CD4-positive, alpha-beta T cell (primary cell): ENCODE measurements around the gene HMCES. TPM values are rescaled to one million over a fixed set of nuclear protein-coding genes. Genes with fewer than 3 reads are reported as not detected.

Experiments
- ATAC-seq: fragments of 200-7000 bp; cut with Tn5 transposase; one replicate; pipeline ENCODE4 v1.10.0; 2022; ENCODE audit warnings: mild to moderate bottlenecking; ENCODE audit not compliant: poor library complexity
- CTCF ChIA-PET: fragments of 350-600 bp; sonication (Branson Sonifier 250); formaldehyde crosslinking; loops from one replicate; lab custom pipeline; 2021; ENCODE audit warnings: antibody characterized with exemption, inconsistent platforms; lab: Charles Lee
- POLR2A ChIA-PET: fragments of 350-600 bp; sonication (Branson Sonifier 250); formaldehyde crosslinking; loops from one replicate; lab custom pipeline; 2021; ENCODE audit warnings: antibody characterized with exemption, inconsistent platforms; lab: Charles Lee
- DNase-seq, 14 experiments: peaks; one replicate each; pipeline ENCODE4 v3.0.0-alpha.2; 2013 to 2020; ENCODE audit warnings: mixed read lengths in 2 of 14
- H3K27ac ChIP-seq, 2 donors: one replicate each; pipeline versions ENCODE4 v1.5.1 to v1.7.0; 2013; ENCODE audit warnings: low read length in 2 of 2, low read depth in 1 of 2, mild to moderate bottlenecking in 1 of 2
- H3K27me3 ChIP-seq, 2 experiments: 1 replicate in 1 of 2; 2 replicates in 1 of 2; pipeline versions ENCODE4 v1.6.1 to v1.7.0; 2013; ENCODE audit warnings: low read length in 2 of 2, control low read depth in 1 of 2, mild to moderate bottlenecking in 1 of 2, moderate library complexity in 1 of 2; ENCODE audit not compliant: insufficient read depth in 2 of 2, control insufficient read depth in 1 of 2
- H3K36me3 ChIP-seq: one replicate; pipeline ENCODE4 v1.6.1; 2013; ENCODE audit warnings: low read length, control low read depth; ENCODE audit not compliant: insufficient read depth
- H3K4me1 ChIP-seq: one replicate; pipeline ENCODE4 v1.6.1; 2013; ENCODE audit warnings: low read length, control low read depth; ENCODE audit not compliant: insufficient read depth
- H3K4me3 ChIP-seq: one replicate; pipeline ENCODE4 v1.5.1; 2013; ENCODE audit warnings: mild to moderate bottlenecking, low read length, moderate library complexity
- H3K9me3 ChIP-seq, 2 experiments: 1 replicate in 1 of 2; 2 replicates in 1 of 2; pipeline versions ENCODE4 v1.6.1 to v1.7.0; 2013; ENCODE audit warnings: low read length in 2 of 2, mild to moderate bottlenecking in 2 of 2, control low read depth in 1 of 2, moderate library complexity in 1 of 2; ENCODE audit not compliant: control insufficient read depth in 1 of 2, insufficient read depth in 1 of 2
- H3K27ac Mint-ChIP-seq: one replicate; pipeline ENCODE4 v1.8.0; 2020; ENCODE audit warnings: mixed read lengths
- H3K27me3 Mint-ChIP-seq: one replicate; pipeline ENCODE4 v1.8.0; 2021; ENCODE audit warnings: mixed read lengths
- H3K36me3 Mint-ChIP-seq: one replicate; pipeline ENCODE4 v1.8.0; 2021; ENCODE audit warnings: low read depth, mixed read lengths
- H3K4me1 Mint-ChIP-seq: one replicate; pipeline ENCODE4 v1.8.0; 2021; ENCODE audit warnings: low read depth, mixed read lengths
- H3K4me3 Mint-ChIP-seq: one replicate; pipeline ENCODE4 v1.8.0; 2020; ENCODE audit warnings: mild to moderate bottlenecking, mixed read lengths
- H3K9me3 Mint-ChIP-seq: one replicate; pipeline ENCODE4 v1.8.0; 2020; ENCODE audit warnings: mixed read lengths
- CTCF ChIP-seq: fragments of 200-600 bp; IDR thresholded peaks from one replicate; pipeline ENCODE4 v1.8.0; 2022; ENCODE audit warnings: antibody characterized with exemption, mild to moderate bottlenecking
- intact Hi-C, 2 experiments: fragments of 100-400 bp; cut with DNase I in 1 of 2; cut with micrococcal nuclease in 1 of 2; formaldehyde crosslinking; loops; one replicate each; pipeline versions ENCODE4 v1.15.1 to v1.9.0; 2023 to 2025; cut with DNase I, micrococcal nuclease
- total RNA-seq, 174 experiments: library from RNA in 2 of 174; stranded (reverse) in 2 of 174; gene quantifications; one replicate each; pipeline ENCODE4 v1.2.3 and lab custom pipeline; 2021 to 2026

The HMCES gene
- total RNA-seq, 2 experiments from 2014 or later: 63.5 to 64.0 TPM

GRCh38 chr3:129345281-129345680 is 66.6 kb downstream of the HMCES start:
- ChIA-PET CTCF (no interaction called here), POLR2A (no interaction called here)
- Histone ChIP-seq H3K36me3 (no peaks in the 10 kb centered on the region), H3K27me3 (peaks cover 8 to 17% of the 10 kb centered on the region in 2 experiments), H3K27ac (no peak overlapping the region), H3K9me3 (peaks cover 0 to 6% of the 10 kb centered on the region in 2 experiments), H3K4me3 (no peak overlapping the region), H3K4me1 (peaks cover 9% of the 10 kb centered on the region)
- no peaks in the 10 kb centered on the region for H3K36me3 Mint-ChIP-seq
- peaks cover 34% of the 10 kb centered on the region for H3K27me3 Mint-ChIP-seq
- no peaks in the 10 kb centered on the region for H3K9me3 Mint-ChIP-seq
- H3K27ac Mint-ChIP-seq: no peak overlapping the region
- H3K4me1 Mint-ChIP-seq: peaks cover 6% of the 10 kb centered on the region
- no peak overlapping the region for H3K4me3 Mint-ChIP-seq
- DNase-seq (no peak), ATAC-seq (no peak)
- intact Hi-C loops: no loop called here
- no peak for TF ChIP-seq CTCF

DNA sequence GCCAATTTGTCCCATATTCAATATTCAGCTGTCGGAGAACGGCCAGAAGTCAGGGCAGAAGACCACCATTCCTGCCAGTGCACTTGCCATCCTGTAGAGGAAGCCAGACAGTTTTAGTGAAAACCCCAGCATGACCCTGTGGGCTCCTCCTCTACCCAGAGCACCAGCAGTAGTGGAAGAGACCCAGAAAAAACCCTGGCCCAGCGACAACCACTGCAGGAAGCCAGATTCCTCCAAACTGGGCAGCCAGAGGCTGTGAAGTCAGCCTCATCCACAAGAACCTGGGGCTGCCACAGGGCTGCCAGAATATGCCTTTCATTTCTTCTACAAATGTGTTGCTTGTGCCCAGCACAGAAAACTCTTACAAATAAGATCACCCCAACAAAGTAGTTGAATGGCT is 67.3 kb downstream of the HMCES start:
- CTCF ChIA-PET: no interaction called here
- H3K27ac Mint-ChIP-seq: no peak overlapping the region
- DNase-seq: no peak

GRCh38 chr3:129346695-129347457 is 68.2 kb downstream of the HMCES start:
- intact Hi-C loops: no loop called here
- no peak for TF ChIP-seq CTCF
- Mint-ChIP-seq H3K27me3 (peaks cover 34% of the 10 kb centered on the region), H3K4me3 (no peak overlapping the region), H3K27ac (no peak overlapping the region), H3K36me3 (no peaks in the 10 kb centered on the region), H3K9me3 (no peaks in the 10 kb centered on the region), H3K4me1 (peaks cover 6% of the 10 kb centered on the region)
- CTCF ChIA-PET: no interaction called here
- Histone ChIP-seq H3K27ac (no peak overlapping the region), H3K36me3 (no peaks in the 10 kb centered on the region), H3K4me3 (no peak overlapping the region), H3K4me1 (peaks cover 9% of the 10 kb centered on the region), H3K27me3 (peaks cover 8 to 17% of the 10 kb centered on the region in 2 experiments), H3K9me3 (peaks cover 0 to 5% of the 10 kb centered on the region in 2 experiments)
- POLR2A ChIA-PET: no interaction called here
- DNase-seq: no peak
- no peak for ATAC-seq

More for the DNA sequence above, 67.3 kb downstream of the HMCES start:
- peaks cover 8 to 17% of the 10 kb centered on the region in 2 experiments for H3K27me3 ChIP-seq
- intact Hi-C loops: no loop called here
- POLR2A ChIA-PET: no interaction called here
- H3K4me1 ChIP-seq: peaks cover 9% of the 10 kb centered on the region
- H3K36me3 Mint-ChIP-seq: no peaks in the 10 kb centered on the region
- H3K9me3 ChIP-seq: peaks cover 0 to 5% of the 10 kb centered on the region in 2 experiments
- peaks cover 6% of the 10 kb centered on the region for H3K4me1 Mint-ChIP-seq
- no peak overlapping the region for H3K4me3 Mint-ChIP-seq
- TF ChIP-seq CTCF: no peak
- no peak overlapping the region for H3K4me3 ChIP-seq
- peaks cover 34% of the 10 kb centered on the region for H3K27me3 Mint-ChIP-seq
- H3K9me3 Mint-ChIP-seq: no peaks in the 10 kb centered on the region
- no peak for ATAC-seq
- no peak overlapping the region for H3K27ac ChIP-seq
- no peaks in the 10 kb centered on the region for H3K36me3 ChIP-seq
